GM18499 (cell line): ENCODE data around the gene RIMBP2.

Experiments
- ATAC-seq: cut with Tn5 transposase; IDR thresholded peaks from one replicate; pipeline ENCODE4 v1.9.1; 2021; ENCODE audit warnings: moderate number of reproducible peaks; ENCODE audit not compliant: insufficient read depth, unreplicated experiment

Gene RIMBP2

DNA sequence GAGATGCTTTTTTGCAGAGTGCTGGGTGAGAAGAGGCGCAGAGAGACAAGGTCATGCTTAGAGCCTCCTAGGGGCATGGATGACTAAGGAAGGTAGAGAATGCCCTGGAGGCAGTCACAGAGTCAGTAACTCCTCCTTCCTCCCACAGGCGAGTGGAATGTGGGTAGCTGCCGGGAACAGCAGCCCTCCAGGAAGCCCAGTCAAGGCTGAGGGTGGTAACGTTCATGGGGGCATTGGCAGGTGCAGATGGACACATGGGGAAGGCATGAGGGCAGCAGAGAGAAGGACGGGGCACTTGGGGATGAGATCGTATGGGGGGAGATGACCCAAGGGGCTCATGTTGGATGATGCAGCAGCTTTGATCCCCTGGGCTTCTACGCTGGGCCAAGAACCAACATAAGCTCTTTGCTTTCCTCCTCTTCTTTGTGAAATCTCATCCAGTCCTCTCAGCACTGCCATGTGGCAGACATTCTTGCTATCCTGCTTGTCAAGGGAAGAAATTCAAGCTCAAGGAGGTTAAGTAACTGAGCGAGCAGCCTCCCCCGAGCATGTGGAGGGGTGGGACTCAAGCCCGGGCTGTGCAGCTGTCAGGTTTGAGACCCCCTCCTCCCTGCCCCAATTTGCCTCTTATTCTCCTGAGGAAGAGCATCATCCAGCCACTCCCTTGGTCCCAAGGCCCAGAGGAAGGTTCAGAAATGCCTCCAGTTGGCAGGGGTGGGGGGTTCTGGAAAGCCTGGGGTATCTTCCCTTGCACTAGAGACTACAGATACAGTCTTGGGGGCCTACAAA is 190.5 kb downstream of the RIMBP2 start:
- ATAC-seq = no peak

DNA sequence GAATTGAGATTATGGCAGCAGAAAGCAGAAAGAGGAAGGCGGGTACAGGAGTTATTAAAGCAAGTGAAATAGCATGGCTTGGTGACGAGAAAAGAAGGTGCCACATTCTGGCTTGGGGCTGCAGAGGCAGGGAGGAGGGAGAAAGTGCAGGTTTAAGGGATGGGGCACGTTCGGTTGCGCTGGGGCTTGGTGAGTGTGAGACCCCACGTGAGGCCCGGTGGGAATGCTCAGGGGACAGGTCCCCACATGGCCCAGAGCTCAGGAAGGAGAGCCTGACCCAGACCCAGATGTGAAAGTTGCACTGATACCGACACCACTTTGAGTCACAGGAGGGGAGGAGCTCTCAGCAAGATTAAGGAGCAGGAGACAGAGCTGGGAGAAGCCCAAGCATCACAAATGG is 191.3 kb downstream of the RIMBP2 start:
- no peak for ATAC-seq

DNA sequence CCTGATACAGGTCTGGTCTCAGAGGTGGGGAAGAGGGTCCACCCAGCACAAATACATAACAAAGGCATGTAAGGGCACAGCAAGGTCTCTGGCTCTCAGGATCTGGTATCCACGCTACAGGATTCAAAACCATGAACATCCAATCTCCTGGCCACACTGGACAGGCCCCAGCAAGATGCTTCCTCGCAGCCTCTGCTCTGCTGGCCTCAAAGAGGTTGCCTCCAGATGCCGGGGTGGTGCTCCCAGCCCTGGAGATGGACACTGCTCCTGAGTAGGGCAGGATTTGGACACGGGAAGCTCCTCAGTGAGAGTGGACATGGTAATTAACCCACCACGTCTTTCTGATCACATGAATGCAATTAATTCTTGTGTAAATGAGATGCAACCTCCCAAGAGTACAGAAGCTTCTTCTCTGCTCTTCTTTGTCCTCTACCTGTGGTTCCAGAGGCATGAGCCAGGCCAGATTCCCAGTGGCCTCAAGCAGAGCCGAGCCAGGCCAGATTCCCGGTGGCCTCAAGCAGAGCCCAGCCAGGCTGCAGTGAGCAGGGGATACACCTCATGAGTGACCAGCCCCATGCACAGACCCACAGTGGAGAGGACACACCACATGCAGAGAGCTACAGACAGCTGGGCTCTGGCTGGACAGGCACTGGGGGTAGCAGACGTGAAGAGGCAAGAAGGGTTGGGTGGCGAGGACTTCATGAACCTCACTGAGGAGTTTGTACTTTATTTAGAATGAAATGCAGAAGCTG is 192.1 kb downstream of the RIMBP2 start:
- no peak for ATAC-seq

DNA sequence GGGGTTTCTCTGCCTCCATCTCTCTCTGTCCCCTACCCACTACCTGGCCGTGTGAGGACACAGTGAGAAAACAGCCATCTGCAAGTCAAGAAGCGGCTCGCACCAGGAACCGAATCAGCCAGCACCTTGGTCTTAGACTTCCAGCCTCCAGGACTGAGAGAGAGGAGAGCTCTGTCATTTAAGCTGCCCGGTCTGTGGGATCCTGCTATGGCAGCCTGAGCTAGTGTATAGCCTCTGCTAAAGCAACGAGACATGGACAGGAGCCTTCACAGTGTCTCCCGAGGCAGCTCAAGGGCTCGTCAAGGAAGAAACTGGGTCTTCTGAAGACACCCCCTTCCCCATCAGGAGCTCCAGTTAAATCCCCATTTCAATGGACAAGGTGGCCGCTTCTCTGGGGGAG is 192.9 kb downstream of the RIMBP2 start:
- ATAC-seq = no peak

DNA sequence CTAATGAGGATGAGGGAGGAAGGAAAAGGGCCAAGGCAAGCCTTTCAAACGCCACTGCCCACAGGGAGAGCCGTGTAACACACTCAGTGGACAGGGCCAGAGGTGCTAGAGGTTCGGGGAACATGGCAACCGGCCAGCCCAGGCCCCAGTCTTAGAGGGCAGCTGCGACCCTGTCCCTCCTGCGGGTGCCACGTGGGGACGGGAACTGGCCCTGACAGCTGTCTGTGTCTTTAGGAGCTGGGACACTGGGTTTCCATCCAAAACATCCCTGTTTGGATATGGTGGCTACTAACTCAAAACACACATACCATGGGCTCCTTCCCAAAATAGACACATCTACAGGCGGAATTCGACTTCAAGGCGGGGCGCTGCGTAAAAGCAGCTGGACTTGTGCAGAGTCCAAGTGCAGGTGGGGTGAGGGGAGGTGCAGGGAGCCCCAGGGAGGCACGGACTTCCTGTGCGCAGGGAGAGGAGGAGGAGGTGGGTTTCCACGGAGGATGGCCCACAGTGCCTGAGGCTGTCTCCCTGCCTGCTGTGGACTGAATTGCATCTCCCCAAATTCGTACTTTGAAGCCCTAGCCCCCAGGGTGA is 193.8 kb downstream of the RIMBP2 start:
- no peak for ATAC-seq

DNA sequence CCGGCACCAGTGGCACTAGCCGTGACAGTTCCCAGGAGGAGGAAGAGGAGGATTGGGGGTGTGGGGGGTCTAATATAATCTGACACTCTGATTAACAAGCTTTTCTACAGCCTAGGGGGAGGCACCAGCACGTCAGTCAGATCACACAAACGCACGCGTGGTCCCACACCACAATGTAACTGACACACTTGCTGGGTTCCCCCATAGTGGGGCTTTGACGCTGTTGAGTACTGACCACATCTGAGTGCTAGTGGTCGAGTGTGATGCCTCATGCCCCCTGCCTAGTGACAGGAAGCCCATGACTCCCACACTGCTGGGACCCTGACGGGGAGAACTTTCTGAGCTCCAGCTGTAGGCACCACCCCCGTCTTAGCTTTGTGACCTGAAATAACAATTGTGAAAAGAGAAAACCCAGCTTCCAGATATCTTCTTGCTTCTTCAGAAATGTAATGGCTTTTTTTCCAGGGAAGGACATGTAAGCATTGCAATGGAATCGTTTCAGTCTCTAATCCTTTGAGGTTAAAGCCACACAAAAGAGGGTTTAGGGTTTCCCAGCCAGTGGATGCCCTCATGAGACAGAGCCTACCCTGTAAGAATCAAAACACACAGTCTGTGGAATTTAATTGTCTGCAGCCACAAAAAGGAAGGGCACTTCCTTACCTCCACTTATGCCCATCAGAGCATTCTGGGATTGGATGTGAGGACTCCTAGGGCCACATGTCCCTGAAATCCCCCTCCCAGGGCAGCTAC is 194.5 kb downstream of the RIMBP2 start:
- ATAC-seq = no peak

DNA sequence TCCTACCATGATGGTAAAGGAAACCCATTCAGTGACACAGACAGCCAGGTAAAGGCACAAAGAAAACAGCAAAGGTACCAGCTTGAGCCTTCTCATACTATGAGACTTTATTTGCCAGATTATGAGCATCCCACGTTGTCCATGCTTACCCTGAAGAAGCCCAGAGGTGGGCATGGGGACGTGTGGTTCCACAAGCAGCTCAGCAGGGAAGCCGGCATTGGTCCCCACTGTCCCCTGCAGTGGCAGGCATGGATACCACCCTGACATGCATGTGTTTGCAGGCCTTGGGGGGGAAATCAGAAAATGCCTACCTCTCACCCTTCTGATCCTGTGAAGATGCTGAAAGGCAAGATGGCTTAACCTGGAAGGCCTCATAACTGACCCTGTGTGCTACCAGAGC is 195.3 kb downstream of the RIMBP2 start:
- ATAC-seq = no peak

DNA sequence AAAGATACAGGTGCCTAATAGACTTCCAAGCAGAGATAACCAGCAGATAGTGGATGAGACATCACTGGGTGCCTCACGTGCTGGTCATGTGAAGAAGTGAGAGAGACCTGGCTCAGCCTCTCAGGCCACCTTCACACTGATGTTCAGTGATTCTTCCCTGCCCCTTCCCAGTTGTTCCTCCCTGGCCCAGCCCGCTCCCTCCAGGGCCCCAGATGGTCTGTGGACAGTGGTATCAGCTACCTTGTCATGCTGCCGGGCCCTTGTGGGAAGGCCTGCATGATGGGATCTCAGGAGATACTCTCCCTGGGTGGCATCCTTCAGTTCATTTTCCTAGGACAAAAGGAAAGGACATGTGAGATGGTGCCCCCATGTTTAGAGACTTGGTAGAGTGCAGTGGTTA is 198.5 kb downstream of the RIMBP2 start:
- ATAC-seq = no peak

DNA sequence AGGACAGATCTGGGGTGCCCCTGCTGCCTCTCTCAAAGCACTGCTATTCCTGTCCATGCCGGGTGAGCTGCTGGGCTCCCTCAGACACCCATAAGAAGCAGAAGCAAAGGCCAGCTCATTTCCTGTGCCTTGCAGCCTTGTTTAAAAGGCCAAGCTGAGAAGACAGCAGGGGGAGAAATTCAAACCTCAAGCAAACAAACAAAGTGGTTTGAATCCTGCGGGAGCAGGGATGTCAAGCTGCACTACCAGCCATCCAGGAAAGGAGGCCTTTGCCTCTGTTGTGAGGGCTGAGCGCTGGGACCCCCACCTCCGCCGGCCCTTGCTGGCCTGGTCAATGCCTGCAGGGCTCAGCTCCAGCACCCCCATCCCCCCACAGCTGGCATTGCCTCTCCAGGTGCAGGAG is 201.9 kb downstream of the RIMBP2 start:
- ATAC-seq = no peak

DNA sequence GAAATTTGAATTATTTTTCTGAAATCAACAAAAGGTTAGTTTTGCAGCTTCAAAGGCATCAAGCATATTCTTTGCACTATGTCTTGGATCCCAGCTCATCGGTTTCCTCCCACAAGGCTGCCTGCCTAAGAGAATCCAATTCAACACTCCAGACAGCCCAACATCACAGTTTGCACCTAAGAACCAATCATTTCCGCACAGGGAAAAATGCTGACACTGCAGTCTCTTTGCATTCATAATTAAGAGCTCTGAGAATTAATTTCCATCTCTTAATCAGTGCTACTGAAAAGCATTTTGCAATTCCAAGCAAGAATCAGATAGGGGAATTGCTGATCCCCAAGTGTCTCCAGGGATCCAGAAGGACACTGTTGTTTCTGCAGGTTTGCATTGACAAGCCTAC is 202.5 kb downstream of the RIMBP2 start:
- no peak for ATAC-seq

DNA sequence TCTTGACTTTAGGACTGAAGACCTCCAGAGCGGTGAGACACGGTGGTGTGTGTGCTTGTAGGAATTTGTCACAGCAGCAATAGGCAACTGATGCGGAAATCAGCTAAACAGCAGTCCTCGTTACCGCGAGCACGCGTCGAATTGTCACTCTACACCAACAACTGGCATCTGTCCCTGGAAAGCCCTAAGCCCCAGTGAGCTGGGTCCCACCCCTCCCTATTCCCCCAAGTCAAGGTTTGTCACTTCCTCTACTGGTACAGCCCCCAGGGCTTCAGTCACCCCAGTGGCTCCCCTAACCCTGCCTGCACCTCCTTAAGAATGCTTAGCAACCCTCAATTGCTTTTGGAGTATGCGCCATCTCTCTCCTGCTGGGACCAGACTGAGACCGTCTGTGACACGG is 204.8 kb downstream of the RIMBP2 start:
- no peak for ATAC-seq

DNA sequence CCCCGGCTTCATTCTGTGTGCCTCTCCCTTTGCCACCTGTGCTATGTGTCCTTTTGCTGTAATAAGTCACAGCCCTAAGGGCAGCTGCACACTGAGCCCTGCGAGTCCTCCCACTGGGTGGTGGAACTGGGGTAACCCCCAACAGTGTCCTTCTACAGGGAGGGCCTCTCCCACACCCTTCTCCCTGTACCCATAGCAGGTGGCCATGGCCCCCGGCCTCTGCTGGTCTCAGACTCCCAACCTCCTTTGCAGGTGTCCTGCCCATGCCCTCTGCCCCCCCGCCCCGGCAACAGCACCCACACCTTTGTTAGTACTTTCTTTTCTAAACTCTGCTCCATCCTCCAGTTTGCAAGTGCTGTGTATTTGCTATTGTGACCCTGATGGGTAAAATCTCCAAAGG is 206.6 kb downstream of the RIMBP2 start:
- no peak for ATAC-seq

DNA sequence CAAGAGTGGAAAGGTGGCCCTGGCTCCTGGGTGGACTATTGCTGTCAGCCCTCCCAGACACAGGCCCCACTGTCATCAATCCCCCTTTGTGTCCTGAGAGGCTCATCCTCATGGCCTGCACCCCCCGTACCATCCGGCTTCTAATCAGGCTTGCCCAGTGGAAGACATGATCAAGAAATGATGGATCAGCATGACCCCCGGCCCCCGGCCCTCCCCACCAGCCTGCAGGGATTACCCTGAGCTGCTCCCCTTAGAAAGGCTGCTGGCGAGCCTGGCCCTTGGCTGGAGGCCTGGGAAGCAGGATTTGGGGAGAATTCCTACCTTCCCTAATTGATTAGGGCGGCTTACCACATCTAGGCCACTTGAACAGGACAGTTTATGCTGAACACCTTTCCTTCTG is 207.3 kb downstream of the RIMBP2 start:
- ATAC-seq = no peak

DNA sequence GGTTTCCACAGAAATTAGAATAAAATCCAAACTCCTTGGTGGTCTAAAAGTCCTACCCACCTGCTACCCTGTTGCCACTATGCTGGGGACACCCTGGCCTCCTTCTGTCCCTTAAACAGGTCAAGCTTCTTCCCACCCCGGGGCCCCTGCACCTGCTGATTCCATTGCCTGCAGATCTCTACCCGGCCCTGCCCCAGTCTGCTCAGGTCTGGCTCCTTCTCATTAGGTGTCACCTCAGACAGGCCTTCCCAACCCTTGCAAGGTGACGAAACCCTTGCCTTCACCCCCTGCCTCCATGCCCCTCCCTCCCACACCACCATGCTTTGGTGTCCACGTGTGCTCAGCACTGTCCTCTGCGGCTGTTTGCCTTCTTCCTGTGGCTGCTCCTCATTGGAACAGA is 207.8 kb downstream of the RIMBP2 start:
- ATAC-seq = no peak

DNA sequence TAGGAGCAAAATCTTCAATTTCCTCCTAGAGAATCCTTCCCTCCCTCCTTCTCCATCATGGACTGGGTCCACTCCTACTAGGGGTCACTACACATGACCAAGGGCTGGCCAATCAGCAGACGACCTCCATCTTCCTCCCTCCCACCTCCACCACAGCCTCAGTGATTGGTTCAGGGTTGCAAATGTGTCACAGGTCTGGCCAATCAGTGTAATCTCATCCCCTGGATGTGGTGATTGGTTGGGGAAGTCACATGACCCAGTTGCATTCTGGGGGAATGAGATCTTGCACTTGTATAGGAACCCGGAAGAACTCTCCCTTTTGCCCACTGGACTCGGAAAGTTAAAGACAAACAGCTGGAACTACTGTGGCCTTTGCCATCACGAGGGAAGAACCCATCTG is 209.3 kb downstream of the RIMBP2 start:
- no peak for ATAC-seq

DNA sequence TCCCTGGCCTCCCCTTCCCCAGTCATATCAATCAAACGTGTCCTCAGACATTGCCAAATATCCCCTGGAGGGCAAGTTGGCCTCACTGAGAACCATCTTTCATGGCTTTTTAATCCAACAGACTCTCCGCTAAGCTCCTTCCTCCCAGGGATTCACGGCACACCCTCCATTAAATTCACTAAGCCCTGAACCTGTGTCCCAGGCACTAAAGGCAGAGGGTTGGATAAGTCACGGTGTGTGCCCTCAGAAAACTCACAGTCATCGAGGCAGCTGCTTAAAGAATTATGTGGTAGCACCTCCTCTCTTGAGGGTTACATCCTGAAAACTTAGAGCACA is 211.3 kb downstream of the RIMBP2 start:
- no peak for ATAC-seq

DNA sequence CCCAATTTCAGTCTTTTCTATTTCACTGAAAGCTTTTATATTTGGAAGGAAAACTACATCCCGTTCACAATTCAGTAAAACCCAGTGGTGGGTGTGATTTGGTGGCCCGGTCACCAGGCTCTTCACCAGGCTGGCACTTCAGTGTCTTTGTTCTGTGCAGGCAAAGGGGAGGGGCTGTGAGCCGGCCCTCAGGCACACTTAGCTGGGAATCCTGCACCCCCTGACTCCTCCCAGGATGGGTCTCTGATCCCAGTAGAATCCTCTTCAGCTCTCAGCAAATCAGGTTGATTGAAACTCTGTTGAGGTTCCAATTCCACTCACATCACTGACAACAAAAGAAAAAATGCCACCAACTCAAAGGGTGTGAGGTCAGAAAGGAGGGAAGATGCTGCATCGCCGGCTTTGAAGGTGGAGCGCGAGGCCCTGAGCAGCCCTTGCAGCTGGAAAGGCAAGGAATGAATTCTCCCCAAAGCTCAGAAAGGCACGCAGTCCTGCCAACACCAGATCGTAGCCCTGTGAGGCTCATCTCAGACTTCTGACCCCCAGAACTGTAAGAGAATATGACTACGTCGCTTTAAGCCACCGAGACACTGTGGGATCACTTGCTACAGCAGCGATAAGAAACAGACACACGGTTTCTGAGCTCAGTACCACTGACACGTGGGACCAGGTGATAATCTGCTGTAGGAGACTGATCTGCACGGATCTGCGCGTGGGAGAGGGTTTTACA is 211.8 kb downstream of the RIMBP2 start:
- no peak for ATAC-seq

DNA sequence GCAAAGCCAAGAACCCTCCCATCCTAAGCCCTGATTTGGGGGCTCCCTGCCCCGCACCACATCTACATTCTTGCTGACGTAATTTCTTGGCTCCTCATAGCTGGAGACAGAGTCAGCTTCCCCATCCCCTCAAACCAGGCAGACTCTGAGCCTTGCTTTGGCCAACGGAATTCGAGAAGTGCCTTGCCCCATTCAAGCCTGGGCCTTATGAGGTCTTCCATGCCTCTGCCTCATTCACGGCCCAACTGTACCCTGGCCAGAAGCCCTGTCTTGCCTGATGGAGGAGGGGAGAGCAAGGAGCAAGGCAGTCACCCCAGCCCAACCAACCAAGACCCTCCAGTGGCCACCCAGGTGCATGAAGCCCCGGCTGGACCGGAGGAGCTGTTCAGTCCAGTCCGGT is 214.3 kb downstream of the RIMBP2 start:
- ATAC-seq = no peak

DNA sequence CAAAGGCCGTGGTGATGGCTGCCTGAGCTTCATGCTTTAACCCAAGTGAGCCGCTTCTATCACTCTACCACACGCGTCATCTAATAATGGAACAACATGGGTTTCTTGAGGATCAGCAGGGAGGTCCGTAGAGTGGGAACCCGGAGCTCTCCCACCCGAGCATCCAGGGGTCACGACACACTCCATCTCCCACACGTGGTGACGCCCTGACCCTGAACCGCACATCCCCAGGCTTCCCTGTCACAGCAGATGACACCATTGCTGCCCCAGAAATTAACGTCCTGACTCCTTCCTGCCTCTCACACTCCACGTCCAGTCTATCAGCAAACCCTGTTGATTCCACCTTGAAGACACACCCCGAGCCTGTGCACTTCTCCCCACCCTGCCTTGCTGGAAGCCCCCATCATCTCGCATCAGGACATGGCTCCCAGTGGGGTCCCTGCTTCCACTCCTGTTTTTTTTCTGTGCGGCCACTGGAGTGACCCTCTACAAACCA is 215.2 kb downstream of the RIMBP2 start:
- ATAC-seq = no peak

DNA sequence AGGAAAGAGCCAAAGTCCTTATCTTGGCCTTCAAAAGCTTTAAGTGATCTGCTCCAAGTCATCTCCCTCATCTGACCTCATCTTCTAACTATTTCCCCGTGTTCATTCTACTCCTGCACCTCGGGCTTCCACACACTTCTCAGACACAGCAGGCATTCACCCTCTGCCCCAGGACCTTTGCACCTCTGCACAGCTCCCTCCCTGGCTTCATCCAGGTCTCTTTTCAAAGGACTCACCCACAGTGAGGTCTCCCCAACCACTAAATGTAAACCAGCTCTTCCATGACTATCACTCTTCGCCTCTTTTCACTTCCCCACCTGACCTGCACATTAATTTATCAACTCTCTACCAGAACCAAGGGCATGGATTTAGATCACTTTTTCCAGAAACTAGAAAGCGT is 216.6 kb downstream of the RIMBP2 start:
- no peak for ATAC-seq
